Ishikawa (cell line): Measurements from ENCODE around the gene MEGF11.

Experiments used
- CEBPB ChIP-seq: IDR thresholded peaks from 2 replicates; pipeline ENCODE4 v1.6.1; 2012
- CREB1 ChIP-seq: IDR thresholded peaks from 2 replicates; pipeline ENCODE4 v1.6.1; 2012; ENCODE audit warnings: low read depth
- EGR1 ChIP-seq: IDR thresholded peaks from 2 replicates; pipeline ENCODE4 v1.6.1; 2012
- EP300 ChIP-seq: IDR thresholded peaks from 2 replicates; pipeline ENCODE4 v1.6.1; 2012; ENCODE audit warnings: borderline replicate concordance
- FOXM1 ChIP-seq: IDR thresholded peaks from 2 replicates; pipeline ENCODE4 v1.6.1; 2012; ENCODE audit warnings: low read depth, borderline replicate concordance
- NFIC ChIP-seq: IDR thresholded peaks from 2 replicates; pipeline ENCODE4 v1.6.1; 2012
- RAD21 ChIP-seq: IDR thresholded peaks from 2 replicates; pipeline ENCODE4 v1.6.1; 2012; ENCODE audit warnings: low read depth
- TAF1 ChIP-seq: IDR thresholded peaks from 2 replicates; pipeline ENCODE4 v1.6.1; 2012; ENCODE audit warnings: low read depth, mild to moderate bottlenecking
- TCF12 ChIP-seq: IDR thresholded peaks from 2 replicates; pipeline ENCODE4 v1.6.1; 2012; ENCODE audit warnings: low read depth
- TEAD4 ChIP-seq: IDR thresholded peaks from 2 replicates; pipeline ENCODE4 v1.6.1; 2012
- YY1 ChIP-seq: IDR thresholded peaks from 2 replicates; pipeline ENCODE4 v1.6.1; 2012; ENCODE audit warnings: low read depth
- ZBTB7A ChIP-seq: IDR thresholded peaks from 2 replicates; pipeline ENCODE4 v1.6.1; 2012; ENCODE audit warnings: low read depth
- TF ChIP-seq, protein P1 (sequence below): IDR thresholded peaks from 2 replicates; pipeline ENCODE4 v1.6.1; 2012; ENCODE audit warnings: low read depth, mild to moderate bottlenecking
- TF ChIP-seq, protein P2 (sequence below): IDR thresholded peaks from 2 replicates; pipeline ENCODE4 v1.6.1; 2012
- TF ChIP-seq, protein P3 (sequence below): IDR thresholded peaks from 2 replicates; pipeline ENCODE4 v1.6.1; 2012

Gene MEGF11

DNA sequence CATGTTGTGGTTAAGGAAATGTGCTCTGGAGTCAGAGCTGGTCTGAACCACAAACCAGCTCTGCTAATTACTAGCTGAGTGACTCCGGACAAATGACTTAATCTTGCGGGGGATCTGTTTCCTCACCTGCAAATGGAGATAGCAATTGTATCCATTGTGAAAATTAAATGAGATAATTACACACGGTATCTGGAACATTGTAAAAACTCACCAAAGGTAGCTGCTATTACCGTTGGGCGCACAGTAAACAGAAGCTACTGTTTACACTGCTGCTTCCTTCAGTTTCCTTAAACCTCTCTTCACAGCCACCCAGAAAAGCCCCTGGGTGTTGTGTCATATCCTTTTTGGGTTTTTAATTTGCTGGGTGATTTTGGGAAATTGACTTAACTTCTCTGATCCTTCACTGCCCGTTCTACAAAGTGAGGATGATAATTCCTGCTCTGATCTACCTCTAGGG, 107.8 kb downstream of the MEGF11 start:
- TF ChIP-seq CREB1 (no peak), FOXM1 (no peak), ZBTB7A (no peak), EGR1 (no peak), TCF12 (no peak), RAD21 (no peak), TAF1 (no peak), TEAD4 (no peak), EP300 (no peak)
- TF ChIP-seq, protein P1, sequence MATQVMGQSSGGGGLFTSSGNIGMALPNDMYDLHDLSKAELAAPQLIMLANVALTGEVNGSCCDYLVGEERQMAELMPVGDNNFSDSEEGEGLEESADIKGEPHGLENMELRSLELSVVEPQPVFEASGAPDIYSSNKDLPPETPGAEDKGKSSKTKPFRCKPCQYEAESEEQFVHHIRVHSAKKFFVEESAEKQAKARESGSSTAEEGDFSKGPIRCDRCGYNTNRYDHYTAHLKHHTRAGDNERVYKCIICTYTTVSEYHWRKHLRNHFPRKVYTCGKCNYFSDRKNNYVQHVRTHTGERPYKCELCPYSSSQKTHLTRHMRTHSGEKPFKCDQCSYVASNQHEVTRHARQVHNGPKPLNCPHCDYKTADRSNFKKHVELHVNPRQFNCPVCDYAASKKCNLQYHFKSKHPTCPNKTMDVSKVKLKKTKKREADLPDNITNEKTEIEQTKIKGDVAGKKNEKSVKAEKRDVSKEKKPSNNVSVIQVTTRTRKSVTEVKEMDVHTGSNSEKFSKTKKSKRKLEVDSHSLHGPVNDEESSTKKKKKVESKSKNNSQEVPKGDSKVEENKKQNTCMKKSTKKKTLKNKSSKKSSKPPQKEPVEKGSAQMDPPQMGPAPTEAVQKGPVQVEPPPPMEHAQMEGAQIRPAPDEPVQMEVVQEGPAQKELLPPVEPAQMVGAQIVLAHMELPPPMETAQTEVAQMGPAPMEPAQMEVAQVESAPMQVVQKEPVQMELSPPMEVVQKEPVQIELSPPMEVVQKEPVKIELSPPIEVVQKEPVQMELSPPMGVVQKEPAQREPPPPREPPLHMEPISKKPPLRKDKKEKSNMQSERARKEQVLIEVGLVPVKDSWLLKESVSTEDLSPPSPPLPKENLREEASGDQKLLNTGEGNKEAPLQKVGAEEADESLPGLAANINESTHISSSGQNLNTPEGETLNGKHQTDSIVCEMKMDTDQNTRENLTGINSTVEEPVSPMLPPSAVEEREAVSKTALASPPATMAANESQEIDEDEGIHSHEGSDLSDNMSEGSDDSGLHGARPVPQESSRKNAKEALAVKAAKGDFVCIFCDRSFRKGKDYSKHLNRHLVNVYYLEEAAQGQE: no peak

DNA sequence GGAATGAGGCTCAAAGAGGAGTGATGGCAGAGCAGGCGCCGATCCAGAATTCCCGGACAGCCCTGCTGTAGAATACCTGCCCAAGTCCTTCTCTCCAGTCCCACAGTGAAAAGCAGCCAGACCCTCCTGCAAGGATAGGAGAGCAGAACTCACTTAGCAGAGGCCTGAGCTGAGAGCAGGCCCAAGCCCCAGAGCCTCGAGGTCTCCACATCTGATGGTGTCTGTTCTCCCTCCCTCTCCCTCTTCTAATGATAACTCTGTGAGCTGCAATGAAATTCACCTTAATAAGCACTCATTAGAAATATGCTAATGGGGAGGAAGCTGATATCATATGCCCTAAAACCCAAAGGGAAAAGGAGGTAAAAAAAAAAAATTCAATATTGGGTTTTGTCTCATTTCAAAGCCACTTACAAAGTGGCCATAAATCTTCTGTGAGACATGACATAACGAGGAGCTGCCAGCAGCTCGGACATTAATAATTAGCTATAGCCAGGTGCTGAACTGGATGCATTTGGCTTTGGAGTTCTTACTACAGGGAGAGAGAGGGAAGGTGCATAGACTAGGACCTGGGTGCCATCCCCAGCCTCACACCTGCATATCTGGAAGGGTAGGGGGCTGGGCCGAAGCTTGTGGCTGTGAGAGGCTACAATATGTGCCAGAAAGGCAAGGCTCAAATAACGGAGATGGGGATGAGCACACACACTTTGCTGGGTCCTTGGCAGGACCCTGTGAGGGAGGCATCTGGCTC, 108.4 kb downstream of the MEGF11 start:
- no peak for TF ChIP-seq FOXM1
- no peak for TF ChIP-seq TCF12
- no peak for TF ChIP-seq RAD21
- no peak for TF ChIP-seq NFIC

DNA sequence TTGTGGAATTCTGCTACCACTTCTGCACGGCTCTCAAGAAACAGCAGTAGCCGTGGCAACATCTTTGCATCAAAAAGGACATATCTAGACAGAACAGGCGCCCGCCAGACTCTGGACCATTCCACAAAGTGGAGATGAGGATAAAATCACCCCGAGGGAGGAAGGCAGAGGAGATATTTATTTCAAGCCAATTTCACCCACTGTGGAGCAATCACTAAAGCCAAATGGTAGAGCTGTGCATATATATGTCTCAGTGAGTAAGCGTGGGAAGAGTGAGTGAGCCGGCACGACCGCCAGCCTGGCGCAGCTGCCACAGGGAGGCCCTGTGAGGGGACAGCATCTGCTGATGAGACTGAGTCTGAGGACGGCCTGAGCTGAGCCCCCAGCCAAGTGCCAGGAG, 111.3 kb downstream of the MEGF11 start:
- no peak for TF ChIP-seq EP300
- no peak for TF ChIP-seq ZBTB7A
- TF ChIP-seq TCF12: no peak
- no peak for TF ChIP-seq TEAD4
- TF ChIP-seq, protein P1: no peak
- TF ChIP-seq, protein P2, sequence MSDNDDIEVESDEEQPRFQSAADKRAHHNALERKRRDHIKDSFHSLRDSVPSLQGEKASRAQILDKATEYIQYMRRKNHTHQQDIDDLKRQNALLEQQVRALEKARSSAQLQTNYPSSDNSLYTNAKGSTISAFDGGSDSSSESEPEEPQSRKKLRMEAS: no peak
- no peak for TF ChIP-seq EGR1
- TF ChIP-seq, protein P3, sequence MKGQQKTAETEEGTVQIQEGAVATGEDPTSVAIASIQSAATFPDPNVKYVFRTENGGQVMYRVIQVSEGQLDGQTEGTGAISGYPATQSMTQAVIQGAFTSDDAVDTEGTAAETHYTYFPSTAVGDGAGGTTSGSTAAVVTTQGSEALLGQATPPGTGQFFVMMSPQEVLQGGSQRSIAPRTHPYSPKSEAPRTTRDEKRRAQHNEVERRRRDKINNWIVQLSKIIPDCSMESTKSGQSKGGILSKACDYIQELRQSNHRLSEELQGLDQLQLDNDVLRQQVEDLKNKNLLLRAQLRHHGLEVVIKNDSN: no peak

DNA sequence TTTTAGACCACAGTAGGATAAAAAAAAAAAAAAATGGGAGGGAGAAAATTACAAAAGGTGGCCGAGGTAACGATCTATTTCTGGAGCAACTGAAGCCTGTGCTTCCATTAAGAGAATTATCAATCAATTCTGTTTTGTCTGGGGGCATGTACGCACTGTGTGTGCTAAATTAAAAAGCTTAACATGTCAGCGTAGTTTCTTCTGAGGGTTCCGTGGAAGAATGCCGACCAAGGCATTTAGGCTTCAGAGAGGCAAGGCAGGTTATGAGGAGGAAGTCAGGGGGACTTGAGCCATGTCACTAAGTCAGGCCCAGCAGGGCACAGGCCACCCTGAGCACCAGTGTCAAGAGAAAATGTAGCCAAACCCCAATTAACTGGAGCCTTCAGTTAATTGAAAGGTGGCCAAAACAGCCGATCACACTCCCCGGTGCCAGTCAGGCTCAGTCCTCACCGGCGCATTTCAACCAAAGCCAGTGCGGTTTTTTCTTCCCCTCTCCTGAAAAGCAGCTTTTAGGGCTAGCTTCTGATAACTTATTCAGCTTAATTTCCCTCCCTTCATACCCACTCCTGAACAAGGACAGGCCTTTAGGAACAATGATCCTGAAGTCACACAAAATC, 113.9 kb downstream of the MEGF11 start:
- TF ChIP-seq TEAD4 (no peak), RAD21 (no peak), TCF12 (no peak), CEBPB (no peak), CREB1 (no peak), YY1 (no peak), ZBTB7A (no peak), FOXM1 (no peak), EP300 (no peak), TAF1 (no peak), NFIC (no peak)
- TF ChIP-seq, protein P1: no peak
- TF ChIP-seq, protein P3: no peak
- TF ChIP-seq, protein P2: no peak
